Stimulated activated naive CD8-positive, alpha-beta T cell treated with anti-CD3 and anti-CD28 coated beads, Interleukin-15, amount 100 ng/mL, for 72 hours (primary cell): ENCODE results near the gene ZNF280C.

Experiments
- ATAC-seq: fragments of 150-1000 bp; cut with Tn5 transposase; 2 replicates; pipeline ENCODE4 v1.10.0; 2021; ENCODE audit warnings: mild to moderate bottlenecking, moderate library complexity
- DNase-seq, 2 donors: peaks; one replicate each; pipeline ENCODE4 v3.0.0; 2021 to 2022
- H3K27ac Mint-ChIP-seq, 2 donors: one replicate each; pipeline ENCODE4 v1.8.0; 2022; ENCODE audit warnings: mild to moderate bottlenecking in 2 of 2, mixed read lengths in 2 of 2, moderate library complexity in 2 of 2
- H3K27me3 Mint-ChIP-seq: one replicate; pipeline ENCODE4 v1.8.0; 2022; ENCODE audit warnings: mixed read lengths
- H3K4me1 Mint-ChIP-seq: one replicate; pipeline ENCODE4 v1.8.0; 2022; ENCODE audit warnings: mild to moderate bottlenecking, mixed read lengths
- H3K4me3 Mint-ChIP-seq, 2 donors: one replicate each; pipeline ENCODE4 v1.8.0; 2022; ENCODE audit warnings: mild to moderate bottlenecking in 2 of 2, mixed read lengths in 2 of 2, moderate library complexity in 1 of 2
- H3K9me3 Mint-ChIP-seq, 2 donors: one replicate each; pipeline ENCODE4 v1.8.0; 2022; ENCODE audit warnings: mixed read lengths in 2 of 2

The ZNF280C gene

DNA sequence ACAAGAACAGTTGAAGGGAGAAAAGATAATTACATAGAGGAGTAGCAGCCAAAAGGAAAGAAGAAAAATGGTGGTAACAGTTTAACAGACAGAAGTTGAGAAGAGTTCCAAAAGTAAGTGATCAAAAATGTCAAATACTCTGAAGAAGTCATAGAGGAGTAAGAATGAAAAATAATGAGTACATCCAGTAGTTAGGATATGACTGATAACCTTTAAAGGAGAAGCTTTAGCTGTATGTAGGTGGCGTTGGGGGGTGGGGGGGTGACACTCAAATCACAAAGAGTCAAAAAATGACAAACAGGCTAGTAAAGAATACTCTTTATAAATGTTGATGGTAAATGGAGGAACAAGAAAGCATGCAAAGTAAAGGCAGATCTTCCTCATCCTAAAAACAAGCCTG is 56.3 kb downstream of the ZNF280C start:
- peak; percentile 52 for ATAC-seq
- no peaks in the 10 kb centered on the region for H3K9me3 Mint-ChIP-seq
- no peaks in the 10 kb centered on the region for H3K27me3 Mint-ChIP-seq
- H3K4me3 Mint-ChIP-seq = peak overlapping the region in 1 of 2 donors; percentile 28
- no peak for DNase-seq
- no peak overlapping the region for H3K27ac Mint-ChIP-seq
- H3K4me1 Mint-ChIP-seq = peaks cover 18% of the 10 kb centered on the region

DNA sequence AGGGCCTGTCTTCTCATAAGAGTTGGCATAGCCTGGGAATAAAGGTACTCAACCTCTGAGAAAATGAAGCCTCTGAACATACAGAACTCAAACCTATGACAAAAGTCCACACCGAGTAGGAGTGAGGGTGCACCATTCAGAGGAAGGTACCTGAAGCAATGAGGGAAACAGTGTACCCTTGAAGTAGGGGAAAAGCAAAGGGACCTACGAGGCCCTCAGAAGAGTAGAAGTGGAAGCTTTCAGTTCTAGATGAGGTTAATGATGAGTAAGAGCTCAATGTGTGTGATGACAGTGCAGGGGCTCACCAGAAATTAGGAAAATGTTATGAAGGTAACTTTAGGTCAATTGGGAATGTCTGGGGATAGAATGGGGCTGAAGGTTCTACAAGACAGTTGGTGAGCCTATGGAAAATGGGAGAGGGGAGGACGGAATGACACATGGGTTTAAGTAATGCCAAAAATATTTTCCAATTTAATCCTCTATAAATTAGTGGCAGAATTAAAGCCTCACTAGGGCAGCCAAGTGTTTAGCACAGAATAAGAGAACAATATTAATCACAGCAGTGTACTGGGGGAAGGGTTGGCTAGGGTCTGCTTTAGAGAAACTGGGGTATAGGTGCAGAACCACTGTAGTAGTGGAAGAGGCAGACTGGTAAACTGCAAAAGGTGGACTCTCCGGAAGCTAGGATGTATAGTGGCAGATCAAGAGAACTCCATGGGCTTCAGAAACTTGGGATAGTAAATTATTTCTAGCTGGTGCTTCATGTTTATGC is 57.1 kb downstream of the ZNF280C start:
- DNase-seq = no peak
- no peak overlapping the region for H3K27ac Mint-ChIP-seq

DNA sequence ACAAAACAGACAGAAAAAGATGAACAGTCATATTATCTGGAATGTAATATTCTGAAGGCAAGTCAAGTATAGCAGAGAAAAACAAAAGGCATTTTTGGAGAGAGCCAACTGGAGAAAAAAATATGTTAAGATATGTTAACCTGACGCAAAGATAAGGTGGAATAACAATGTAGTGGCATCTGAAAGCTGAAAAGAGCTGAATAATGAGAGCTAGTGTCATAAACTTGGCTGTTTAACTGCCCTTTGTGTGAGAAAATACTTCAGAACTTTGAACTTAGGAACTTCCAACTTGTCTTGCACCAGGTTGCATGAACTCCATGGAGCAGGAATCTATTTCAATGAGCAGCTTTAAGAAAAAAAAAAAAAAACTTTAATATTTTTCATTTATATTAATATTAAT is 64.1 kb downstream of the ZNF280C start:
- Mint-ChIP-seq H3K27ac (no peak overlapping the region), H3K4me3 (no peak overlapping the region), H3K9me3 (no peaks in the 10 kb centered on the region), H3K27me3 (no peaks in the 10 kb centered on the region), H3K4me1 (no peaks in the 10 kb centered on the region)
- DNase-seq = no peak
- ATAC-seq = no peak

More for the DNA sequence above, 57.1 kb downstream of the ZNF280C start:
- H3K4me3 Mint-ChIP-seq = peak overlapping the region in 1 of 2 donors; percentile 57
- no peaks in the 10 kb centered on the region for H3K27me3 Mint-ChIP-seq
- no peaks in the 10 kb centered on the region for H3K9me3 Mint-ChIP-seq
- H3K4me1 Mint-ChIP-seq = peaks cover 18% of the 10 kb centered on the region
- ATAC-seq = peak; percentile 76

DNA sequence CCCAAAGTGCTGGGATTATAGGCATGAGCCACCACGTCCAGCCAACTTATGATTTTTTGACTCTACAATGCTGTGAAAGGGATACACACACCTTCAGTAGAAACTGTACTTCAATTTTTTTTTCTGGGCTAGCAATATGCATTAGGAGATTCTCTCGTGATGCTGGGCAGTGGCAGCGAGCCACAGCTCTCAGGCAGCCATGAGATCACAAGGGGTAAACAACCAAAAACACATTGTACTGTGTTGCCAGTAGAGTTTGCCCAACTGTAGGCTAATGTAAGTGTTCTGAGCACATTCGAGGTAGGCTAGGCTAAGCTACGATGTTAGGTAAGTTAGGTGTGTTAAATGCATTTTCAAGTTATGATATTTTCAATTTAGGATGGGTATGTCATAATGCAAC is 71.2 kb downstream of the ZNF280C start:
- H3K4me1 Mint-ChIP-seq = no peaks in the 10 kb centered on the region
- H3K4me3 Mint-ChIP-seq = no peak overlapping the region
- DNase-seq (no peak), ATAC-seq (no peak)
- H3K9me3 Mint-ChIP-seq = no peaks in the 10 kb centered on the region
- no peaks in the 10 kb centered on the region for H3K27me3 Mint-ChIP-seq
- H3K27ac Mint-ChIP-seq = no peak overlapping the region

DNA sequence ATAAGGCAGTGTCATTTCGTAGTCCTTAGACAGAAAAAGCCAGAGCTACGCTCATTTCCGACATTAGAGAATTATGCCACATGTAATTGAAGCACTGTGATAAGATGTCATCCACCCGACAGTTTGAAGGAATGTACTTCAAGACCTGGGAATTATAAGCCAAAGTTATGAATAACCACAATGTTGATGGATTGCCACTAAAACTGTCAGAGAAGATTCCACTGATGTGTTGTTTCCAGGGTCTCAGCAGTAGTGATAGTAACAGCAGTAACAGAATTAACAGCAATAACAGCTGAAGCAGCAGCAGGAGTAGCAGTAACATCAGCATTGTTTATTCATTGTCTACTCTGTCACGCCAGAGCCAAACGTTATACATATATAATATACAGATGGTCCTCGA is 72.2 kb downstream of the ZNF280C start:
- DNase-seq = no peak
- Mint-ChIP-seq H3K27me3 (no peaks in the 10 kb centered on the region), H3K4me3 (no peak overlapping the region), H3K27ac (no peak overlapping the region), H3K9me3 (no peaks in the 10 kb centered on the region), H3K4me1 (no peaks in the 10 kb centered on the region)
- no peak for ATAC-seq

DNA sequence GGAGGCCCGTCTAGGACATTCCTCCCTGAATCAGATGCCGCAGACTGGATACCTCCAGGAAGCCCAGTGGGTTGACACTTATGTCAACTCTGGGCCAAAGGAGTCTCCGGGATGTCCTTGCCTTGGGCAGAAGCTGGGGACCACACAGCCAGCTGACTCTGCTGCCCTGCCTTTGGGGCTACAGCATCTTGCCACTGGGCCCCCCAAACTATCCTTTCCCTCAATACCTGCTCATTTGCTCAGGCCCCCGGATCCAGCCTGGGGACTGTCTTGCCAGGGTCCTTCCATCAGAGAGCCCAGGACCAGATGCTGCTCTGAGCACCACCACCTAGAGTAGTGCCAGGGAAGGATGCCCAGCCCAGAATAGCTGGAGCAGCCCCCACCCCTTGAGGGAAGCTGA is 77.9 kb downstream of the ZNF280C start:
- no peak overlapping the region for H3K27ac Mint-ChIP-seq
- H3K4me3 Mint-ChIP-seq = no peak overlapping the region
- H3K4me1 Mint-ChIP-seq = peaks cover 6% of the 10 kb centered on the region
- no peaks in the 10 kb centered on the region for H3K9me3 Mint-ChIP-seq
- no peaks in the 10 kb centered on the region for H3K27me3 Mint-ChIP-seq
- ATAC-seq (no peak), DNase-seq (no peak)

DNA sequence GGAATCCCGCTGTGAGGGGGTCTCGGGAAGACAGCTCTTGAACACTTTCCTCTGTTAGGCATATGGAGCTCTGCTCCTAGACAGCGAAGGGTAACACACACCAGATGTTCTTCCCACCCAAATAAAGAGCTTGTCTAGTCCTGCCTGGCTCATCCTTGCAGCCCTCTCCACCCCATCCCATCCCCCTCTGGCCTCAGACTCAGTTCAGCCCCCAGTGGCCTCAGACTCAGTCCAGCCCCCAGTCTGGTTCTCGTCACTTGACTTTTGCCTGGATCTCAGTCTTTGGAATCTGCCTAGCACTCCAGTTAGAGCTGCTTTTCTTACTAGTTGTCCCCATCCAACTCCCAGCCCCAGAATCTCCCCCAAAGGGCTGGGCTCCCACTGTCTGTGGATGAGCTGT is 82.0 kb downstream of the ZNF280C start:
- no peak for DNase-seq

DNA sequence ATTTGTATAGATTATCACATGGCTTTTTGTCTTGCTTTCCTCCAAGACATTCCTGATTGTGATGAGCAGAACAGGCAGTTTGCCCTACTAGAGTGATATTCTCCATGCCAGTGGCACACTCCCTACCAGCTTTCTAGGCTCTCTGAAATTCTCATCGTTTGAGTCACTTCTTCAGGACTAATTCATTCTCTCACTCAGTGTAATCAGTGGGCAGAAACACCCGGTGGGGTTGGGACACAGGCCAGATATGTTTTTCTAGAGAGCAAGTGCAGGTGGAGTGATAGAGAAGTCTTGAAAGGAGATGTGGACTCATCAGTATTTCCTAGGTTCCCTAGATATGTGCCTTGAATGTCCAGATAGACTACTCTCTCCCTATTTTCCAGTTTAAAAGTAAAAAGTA is 83.8 kb downstream of the ZNF280C start:
- H3K4me1 Mint-ChIP-seq = peaks cover 19% of the 10 kb centered on the region
- H3K9me3 Mint-ChIP-seq = no peaks in the 10 kb centered on the region
- H3K27ac Mint-ChIP-seq = no peak overlapping the region
- no peak overlapping the region for H3K4me3 Mint-ChIP-seq
- no peaks in the 10 kb centered on the region for H3K27me3 Mint-ChIP-seq
- ATAC-seq (no peak), DNase-seq (no peak)

More for the DNA sequence above, 82.0 kb downstream of the ZNF280C start:
- ATAC-seq = no peak
- no peak overlapping the region for H3K27ac Mint-ChIP-seq
- no peaks in the 10 kb centered on the region for H3K27me3 Mint-ChIP-seq
- peaks cover 16% of the 10 kb centered on the region for H3K4me1 Mint-ChIP-seq
- no peaks in the 10 kb centered on the region for H3K9me3 Mint-ChIP-seq
- no peak overlapping the region for H3K4me3 Mint-ChIP-seq

DNA sequence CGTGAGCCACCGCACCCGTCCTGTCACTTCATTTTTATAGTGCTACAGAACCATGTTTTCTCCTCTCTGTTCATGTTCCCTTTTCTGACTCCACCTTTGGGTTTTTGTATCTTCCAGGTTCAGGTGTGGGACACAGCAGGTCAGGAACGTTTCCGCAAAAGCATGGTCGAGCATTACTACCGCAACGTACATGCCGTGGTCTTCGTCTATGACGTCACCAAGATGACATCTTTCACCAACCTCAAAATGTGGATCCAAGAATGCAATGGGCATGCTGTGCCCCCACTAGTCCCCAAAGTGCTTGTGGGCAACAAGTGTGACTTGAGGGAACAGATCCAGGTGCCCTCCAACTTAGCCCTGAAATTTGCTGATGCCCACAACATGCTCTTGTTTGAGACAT is 84.5 kb downstream of the ZNF280C start:
- Mint-ChIP-seq H3K27ac (peak overlapping the region in 1 of 2 donors; percentile 34), H3K9me3 (no peaks in the 10 kb centered on the region), H3K4me3 (peak overlapping the region in 1 of 2 donors; percentile 44), H3K27me3 (no peaks in the 10 kb centered on the region), H3K4me1 (peaks cover 26% of the 10 kb centered on the region)
- DNase-seq (no peak), ATAC-seq (no peak)

DNA sequence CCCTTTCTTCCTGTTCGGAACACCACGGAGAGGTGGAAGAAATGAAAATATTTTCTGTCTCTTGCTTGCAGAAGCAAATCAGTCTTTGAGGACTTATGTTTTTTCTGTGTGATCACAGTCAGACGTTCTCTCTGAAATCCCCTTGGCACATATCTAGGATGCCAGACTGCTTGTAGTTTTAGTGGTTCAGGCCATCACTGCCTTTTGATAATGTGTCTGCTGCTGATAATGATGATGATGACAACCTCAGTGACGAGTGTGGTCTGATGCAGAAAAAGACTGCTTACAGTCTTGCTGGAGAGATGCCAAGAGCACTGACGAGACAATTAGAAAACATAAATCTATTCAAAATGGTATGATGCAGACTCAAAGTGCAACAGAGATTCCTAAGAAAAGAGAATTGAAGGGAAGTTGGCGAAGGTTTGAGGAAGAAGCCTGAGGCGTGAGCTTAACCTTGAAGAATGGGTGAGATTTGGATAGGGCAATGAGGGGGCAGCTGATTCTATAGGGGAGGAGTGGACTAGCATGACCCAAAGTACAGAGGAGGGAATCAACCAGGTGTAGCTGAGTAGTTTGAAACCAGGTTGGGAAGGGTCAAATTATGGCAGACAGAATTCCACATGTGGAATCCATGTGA is 89.0 kb downstream of the ZNF280C start:
- no peaks in the 10 kb centered on the region for H3K27me3 Mint-ChIP-seq
- peak; percentile 74 for ATAC-seq
- H3K9me3 Mint-ChIP-seq = no peaks in the 10 kb centered on the region
- peak overlapping the region in 1 of 2 donors; percentile 43 for H3K27ac Mint-ChIP-seq
- H3K4me3 Mint-ChIP-seq = peak overlapping the region; percentile 41 to 47
- peaks cover 63% of the 10 kb centered on the region for H3K4me1 Mint-ChIP-seq
- no peak for DNase-seq

DNA sequence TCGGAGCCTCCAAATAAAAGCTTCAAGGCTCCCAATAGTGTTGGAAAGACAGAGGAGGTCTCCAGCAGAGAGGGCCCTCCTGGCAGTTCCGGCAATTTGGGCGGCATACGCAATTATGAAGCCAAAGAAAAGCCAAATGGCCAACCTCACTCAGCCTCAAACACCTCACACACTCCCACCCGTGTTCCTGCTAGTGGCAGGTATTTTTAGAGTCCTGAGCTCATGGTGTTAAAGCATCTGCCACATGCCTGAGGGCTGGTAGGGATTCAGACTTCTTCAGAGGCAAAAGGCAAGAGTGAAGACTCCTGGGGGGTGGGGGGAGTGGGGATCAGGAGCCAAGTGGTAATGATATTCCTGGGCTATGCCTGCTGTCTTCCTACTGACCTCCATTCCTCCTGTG is 89.5 kb downstream of the ZNF280C start:
- H3K9me3 Mint-ChIP-seq = no peaks in the 10 kb centered on the region
- H3K4me1 Mint-ChIP-seq = peaks cover 64% of the 10 kb centered on the region
- ATAC-seq (no peak), DNase-seq (no peak)
- peak overlapping the region in 1 of 2 donors; percentile 43 for H3K27ac Mint-ChIP-seq
- peak overlapping the region; percentile 47 to 53 for H3K4me3 Mint-ChIP-seq
- no peaks in the 10 kb centered on the region for H3K27me3 Mint-ChIP-seq

DNA sequence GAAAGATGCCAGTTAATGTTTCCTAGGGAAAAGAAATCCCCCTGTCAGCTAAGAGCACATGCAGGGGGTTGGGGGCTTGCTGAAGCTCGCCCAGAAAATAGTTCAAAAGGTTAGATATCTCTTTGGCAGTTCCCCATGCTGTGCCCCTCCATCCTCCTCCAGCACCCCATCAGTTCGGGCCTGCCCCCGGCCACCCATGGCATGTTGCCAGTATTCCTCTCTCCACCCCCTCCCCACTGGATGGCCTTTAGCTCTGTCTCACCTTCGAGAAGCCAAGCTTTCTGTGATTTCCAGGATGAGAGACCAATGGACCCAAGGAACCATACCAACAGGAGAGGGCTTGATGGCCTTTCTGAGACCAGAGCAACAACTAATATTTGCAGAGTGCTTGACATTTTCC is 91.8 kb downstream of the ZNF280C start:
- ATAC-seq (no peak), DNase-seq (no peak)
- no peaks in the 10 kb centered on the region for H3K9me3 Mint-ChIP-seq
- H3K4me1 Mint-ChIP-seq = peaks cover 64% of the 10 kb centered on the region
- H3K27me3 Mint-ChIP-seq = no peaks in the 10 kb centered on the region
- peak overlapping the region in 1 of 2 donors; percentile 60 for H3K4me3 Mint-ChIP-seq
- H3K27ac Mint-ChIP-seq = peak overlapping the region; percentile 85 to 93

DNA sequence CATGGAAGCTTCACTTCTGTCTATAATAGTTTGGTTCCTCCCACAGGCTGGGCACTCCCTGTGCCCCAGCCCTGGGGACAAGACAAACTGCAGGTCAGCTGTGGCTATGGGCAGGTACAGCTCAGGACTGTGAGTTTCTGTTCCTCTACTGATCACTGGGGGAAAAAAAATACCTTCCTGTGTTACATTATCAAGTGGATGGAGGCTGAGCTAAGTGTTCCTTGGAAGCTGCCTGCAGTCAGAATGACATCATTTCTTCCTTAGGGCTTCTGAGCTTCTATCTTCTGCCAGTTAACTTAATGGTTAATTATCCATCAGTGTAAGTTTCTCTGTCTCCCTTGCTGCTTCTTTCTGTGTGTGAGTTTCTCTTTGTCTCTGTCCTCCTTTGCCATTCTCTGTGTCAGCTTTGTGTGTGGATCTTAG is 92.3 kb downstream of the ZNF280C start:
- Mint-ChIP-seq H3K4me1 (peaks cover 64% of the 10 kb centered on the region), H3K27me3 (no peaks in the 10 kb centered on the region), H3K4me3 (peak overlapping the region; percentile 60 to 70), H3K9me3 (no peaks in the 10 kb centered on the region), H3K27ac (peak overlapping the region; percentile 85 to 93)
- DNase-seq (no peak), ATAC-seq (no peak)

DNA sequence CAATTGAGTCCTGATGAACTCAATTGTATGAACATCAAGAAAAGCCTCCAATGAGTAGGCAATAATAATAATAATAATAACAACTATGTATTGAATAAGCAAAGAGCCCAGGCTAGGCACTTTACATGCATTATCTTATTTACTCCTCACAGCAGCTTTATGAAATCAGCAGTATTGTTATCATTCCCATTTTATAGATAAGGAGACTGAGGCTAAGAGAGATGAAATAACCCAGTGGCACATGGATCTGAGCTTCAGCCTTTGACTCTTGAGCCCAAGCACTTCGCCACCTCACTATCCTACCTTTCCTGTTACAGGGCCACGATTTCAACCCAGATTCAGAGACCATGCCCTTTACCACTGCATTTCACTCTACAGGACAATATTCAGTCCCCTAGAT is 93.8 kb downstream of the ZNF280C start:
- Mint-ChIP-seq H3K27ac (peak overlapping the region in 1 of 2 donors; percentile 25), H3K9me3 (no peaks in the 10 kb centered on the region), H3K4me1 (peaks cover 71% of the 10 kb centered on the region), H3K4me3 (peak overlapping the region; percentile 37 to 89), H3K27me3 (no peaks in the 10 kb centered on the region)
- ATAC-seq (no peak), DNase-seq (no peak)

DNA sequence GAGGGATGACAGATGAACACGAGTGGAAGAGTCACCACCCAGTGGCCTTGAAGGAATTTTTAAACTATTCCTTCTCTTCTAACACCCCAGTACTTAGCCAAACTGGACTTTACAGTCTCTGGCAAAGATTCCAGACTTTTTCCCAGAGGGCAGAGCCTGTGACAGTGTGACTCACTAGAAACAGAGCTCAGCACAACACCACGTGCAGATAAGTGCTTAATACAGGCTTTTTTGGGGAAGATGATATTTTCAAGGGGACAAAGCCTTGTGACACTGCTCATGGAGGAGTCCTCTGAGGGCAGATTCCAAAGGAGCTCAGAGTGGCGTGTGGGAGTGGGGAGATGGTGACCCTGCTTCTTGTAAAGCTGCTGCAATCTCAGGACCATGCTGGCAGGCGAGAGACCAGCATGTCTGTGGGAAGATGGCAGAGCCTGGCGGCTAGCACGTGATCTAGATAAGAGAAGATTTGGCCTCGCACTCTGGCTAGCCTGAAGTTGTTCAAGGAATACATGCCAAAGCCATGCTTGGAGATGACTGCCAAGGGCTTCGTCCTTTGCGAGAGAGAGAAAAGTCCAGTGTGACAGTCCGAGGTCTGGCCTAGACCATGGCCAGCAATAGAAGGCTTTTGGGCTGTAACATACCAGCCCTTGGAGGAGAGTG is 94.5 kb downstream of the ZNF280C start:
- no peaks in the 10 kb centered on the region for H3K27me3 Mint-ChIP-seq

More for the DNA sequence above, 94.5 kb downstream of the ZNF280C start:
- H3K27ac Mint-ChIP-seq = peak overlapping the region; percentile 98 to 99
- peaks cover 63% of the 10 kb centered on the region for H3K4me1 Mint-ChIP-seq
- peak overlapping the region; percentile 89 to 92 for H3K4me3 Mint-ChIP-seq
- ATAC-seq (no peak), DNase-seq (peak in 1 of 2 donors; percentile 11)
- no peaks in the 10 kb centered on the region for H3K9me3 Mint-ChIP-seq
